Peyer's patch (tissue), 4 donors: ENCODE measurements around the gene AFTPH.

ENCODE experiments used
- CTCF ChIP-seq, 6 experiments: fragments of 450-650 bp in 4 of 6; fragments of 200-600 bp in 2 of 6; sonication (generic) in 1 of 6; IDR thresholded peaks; one replicate each; pipeline ENCODE4 v1.5.1; 2017 to 2019; ENCODE audit warnings: antibody characterized with exemption in 6 of 6, mild to moderate bottlenecking in 3 of 6, moderate library complexity in 1 of 6
- POLR2A ChIP-seq, 2 donors: fragments of 450-650 bp; IDR thresholded peaks; one replicate each; pipeline ENCODE4 v1.5.1; 2017; ENCODE audit warnings: antibody characterized with exemption in 2 of 2, mild to moderate bottlenecking in 2 of 2, moderate library complexity in 2 of 2

DNA sequence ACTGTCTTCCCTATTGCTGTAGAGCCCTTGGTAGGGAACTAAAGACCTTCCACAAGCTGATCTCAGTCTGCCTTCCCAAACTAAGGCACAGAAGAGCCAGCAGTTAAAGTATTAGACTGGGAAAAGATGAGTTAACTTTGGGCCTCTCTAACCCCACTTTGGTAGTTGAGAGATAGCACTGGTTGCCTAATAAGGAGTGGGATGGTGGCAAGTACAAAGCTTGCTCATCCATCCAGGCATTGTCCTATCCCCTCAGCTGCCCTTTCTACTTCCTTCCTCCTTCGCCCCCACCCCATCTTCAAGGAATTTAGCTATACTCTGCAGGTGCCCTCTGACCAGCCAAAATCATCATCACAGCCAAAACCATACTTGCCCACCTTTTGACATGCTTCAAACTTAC lies 22.2 kb upstream of the AFTPH start:
- TF ChIP-seq CTCF (IDR thresholded peaks at IDR 0.05) (no peak), POLR2A (IDR thresholded peaks at IDR 0.05) (no peak)
